Effector memory CD8-positive, alpha-beta T cell (primary cell): ENCODE measurements around the gene KDM1A.
"Not testable (repeated sequence)": the region's sequence is repeated elsewhere in the genome, so short reads cannot be mapped to it uniquely, and the experiment has no call there.

Experiments
- ATAC-seq: fragments of 150-1000 bp; cut with Tn5 transposase; replicated peaks from 2 replicates; pipeline ENCODE4 v1.10.0; 2021; ENCODE audit warnings: mild to moderate bottlenecking, moderate library complexity
- DNase-seq, 3 experiments: peaks; one replicate each; pipeline ENCODE4 v3.0.0; 2021
- H3K27ac Mint-ChIP-seq, 2 donors: one replicate each; pipeline ENCODE4 v1.8.0; 2022; ENCODE audit warnings: mild to moderate bottlenecking in 2 of 2, mixed read lengths in 2 of 2, moderate library complexity in 2 of 2
- H3K27me3 Mint-ChIP-seq, 2 donors: one replicate each; pipeline ENCODE4 v1.8.0; 2022; ENCODE audit warnings: mixed read lengths in 2 of 2
- H3K36me3 Mint-ChIP-seq: one replicate; pipeline ENCODE4 v1.8.0; 2022; ENCODE audit warnings: mild to moderate bottlenecking, moderate library complexity, mixed read lengths; ENCODE audit not compliant: insufficient read depth
- H3K4me1 Mint-ChIP-seq, 2 donors: one replicate each; pipeline ENCODE4 v1.8.0; 2022; ENCODE audit warnings: low read depth in 2 of 2, mixed read lengths in 2 of 2
- H3K4me3 Mint-ChIP-seq, 2 donors: one replicate each; pipeline ENCODE4 v1.8.0; 2022; ENCODE audit warnings: mild to moderate bottlenecking in 2 of 2, mixed read lengths in 2 of 2, moderate library complexity in 2 of 2
- H3K9me3 Mint-ChIP-seq, 2 donors: one replicate each; pipeline ENCODE4 v1.8.0; 2022; ENCODE audit warnings: mixed read lengths in 2 of 2
- total RNA-seq, 9 experiments: gene quantifications; one replicate each; lab custom pipeline; 2026; lab: John Stamatoyannopoulos, UW

The KDM1A gene
- 90.5 to 133 (median 112) reads per million in 9 experiments for total RNA-seq

DNA sequence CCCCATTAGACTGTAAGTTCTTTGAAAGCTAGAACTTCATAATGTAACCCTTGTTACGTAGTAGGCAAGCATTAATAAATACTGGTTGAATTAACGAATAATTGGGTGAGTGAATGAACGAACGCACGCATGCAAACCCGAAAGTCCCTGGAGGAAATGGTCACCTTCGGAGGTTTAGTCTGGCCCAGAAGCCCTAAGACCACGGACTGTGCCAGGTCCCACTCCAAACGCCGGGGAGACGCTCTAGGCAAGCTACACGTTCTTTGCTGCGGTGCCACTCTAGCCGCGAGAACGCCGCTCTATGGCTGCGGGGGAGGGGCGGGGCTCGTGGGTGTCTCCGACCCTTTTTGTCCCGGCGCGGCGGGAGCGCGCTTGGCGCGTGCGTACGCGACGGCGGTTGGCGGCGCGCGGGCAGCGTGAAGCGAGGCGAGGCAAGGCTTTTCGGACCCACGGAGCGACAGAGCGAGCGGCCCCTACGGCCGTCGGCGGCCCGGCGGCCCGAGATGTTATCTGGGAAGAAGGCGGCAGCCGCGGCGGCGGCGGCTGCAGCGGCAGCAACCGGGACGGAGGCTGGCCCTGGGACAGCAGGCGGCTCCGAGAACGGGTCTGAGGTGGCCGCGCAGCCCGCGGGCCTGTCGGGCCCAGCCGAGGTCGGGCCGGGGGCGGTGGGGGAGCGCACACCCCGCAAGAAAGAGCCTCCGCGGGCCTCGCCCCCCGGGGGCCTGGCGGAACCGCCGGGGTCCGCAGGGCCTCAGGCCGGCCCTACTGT, at the start of gene KDM1A:
Gene KDM1A (plus strand): TSS at position 375 of the 769 bp plus-strand sequence. CDS start 129 bp downstream, at position 504.
- DNase-seq (peak; percentile 89 to 94 (median 90)), ATAC-seq (peak; percentile 97)
- H3K27me3 Mint-ChIP-seq = no peaks in the 10 kb centered on the region
- peaks cover 31 to 52% of the 10 kb centered on the region in 2 donors for H3K4me1 Mint-ChIP-seq
- peak within 1 kb of the TSS; percentile 88 to 94 for H3K27ac Mint-ChIP-seq
- peaks cover 9% of the 10 kb centered on the region for H3K36me3 Mint-ChIP-seq
- H3K4me3 Mint-ChIP-seq = peak within 1 kb of the TSS; percentile 91 to 93
- no peaks in the 10 kb centered on the region for H3K9me3 Mint-ChIP-seq

DNA sequence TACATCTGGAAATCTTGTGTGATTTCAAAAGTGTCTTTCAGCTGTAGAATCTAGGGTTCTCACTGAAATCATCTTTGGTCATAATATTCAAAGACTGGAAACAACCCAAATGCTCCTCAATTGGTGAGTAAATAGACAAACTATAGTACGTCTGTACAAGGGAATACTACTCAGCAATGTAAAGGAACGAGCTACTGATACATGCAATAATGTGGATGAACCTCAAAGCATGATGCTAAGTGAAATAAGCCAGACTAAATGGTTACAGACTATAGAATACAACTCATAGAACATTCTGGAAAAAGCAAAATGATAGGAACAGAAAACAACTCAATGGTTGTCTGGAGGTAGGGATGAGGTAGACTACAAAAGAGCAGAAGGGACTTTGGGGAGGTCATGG, 49.2 kb upstream of the KDM1A start:
- no peak for ATAC-seq
- H3K27ac Mint-ChIP-seq = no peak overlapping the region
- H3K9me3 Mint-ChIP-seq = peaks cover 3 to 10% of the 10 kb centered on the region in 2 donors
- H3K36me3 Mint-ChIP-seq = no peaks in the 10 kb centered on the region
- H3K4me3 Mint-ChIP-seq = no peak overlapping the region
- no peak for DNase-seq
- peaks cover 64 to 78% of the 10 kb centered on the region in 2 donors for H3K27me3 Mint-ChIP-seq
- H3K4me1 Mint-ChIP-seq = no peaks in the 10 kb centered on the region

DNA sequence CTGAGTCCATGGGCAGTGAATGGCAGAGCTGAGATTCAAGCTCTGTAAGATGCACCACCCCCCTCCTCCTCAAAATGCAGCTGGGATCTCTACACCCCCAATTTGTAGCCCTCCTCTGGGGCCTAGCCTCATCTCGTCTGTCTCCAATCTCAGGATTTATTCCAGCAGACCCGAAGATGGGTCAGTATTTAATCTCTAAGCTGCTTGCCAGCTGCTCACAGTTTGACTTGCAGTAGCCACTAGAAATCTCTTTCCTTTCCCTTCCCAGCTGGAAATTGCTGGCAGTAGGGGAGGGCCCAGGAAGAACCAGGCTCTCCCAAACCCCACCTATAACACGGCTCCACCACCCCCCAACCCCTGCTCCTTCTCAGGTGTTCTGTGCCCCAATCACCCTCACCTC, 48.1 kb upstream of the KDM1A start:
- peaks cover 74 to 86% of the 10 kb centered on the region in 2 donors for H3K27me3 Mint-ChIP-seq
- no peaks in the 10 kb centered on the region for H3K4me1 Mint-ChIP-seq
- no peak overlapping the region for H3K4me3 Mint-ChIP-seq
- no peaks in the 10 kb centered on the region for H3K36me3 Mint-ChIP-seq
- ATAC-seq = no peak
- peaks cover 3 to 7% of the 10 kb centered on the region in 2 donors for H3K9me3 Mint-ChIP-seq
- no peak overlapping the region for H3K27ac Mint-ChIP-seq
- no peak for DNase-seq

DNA sequence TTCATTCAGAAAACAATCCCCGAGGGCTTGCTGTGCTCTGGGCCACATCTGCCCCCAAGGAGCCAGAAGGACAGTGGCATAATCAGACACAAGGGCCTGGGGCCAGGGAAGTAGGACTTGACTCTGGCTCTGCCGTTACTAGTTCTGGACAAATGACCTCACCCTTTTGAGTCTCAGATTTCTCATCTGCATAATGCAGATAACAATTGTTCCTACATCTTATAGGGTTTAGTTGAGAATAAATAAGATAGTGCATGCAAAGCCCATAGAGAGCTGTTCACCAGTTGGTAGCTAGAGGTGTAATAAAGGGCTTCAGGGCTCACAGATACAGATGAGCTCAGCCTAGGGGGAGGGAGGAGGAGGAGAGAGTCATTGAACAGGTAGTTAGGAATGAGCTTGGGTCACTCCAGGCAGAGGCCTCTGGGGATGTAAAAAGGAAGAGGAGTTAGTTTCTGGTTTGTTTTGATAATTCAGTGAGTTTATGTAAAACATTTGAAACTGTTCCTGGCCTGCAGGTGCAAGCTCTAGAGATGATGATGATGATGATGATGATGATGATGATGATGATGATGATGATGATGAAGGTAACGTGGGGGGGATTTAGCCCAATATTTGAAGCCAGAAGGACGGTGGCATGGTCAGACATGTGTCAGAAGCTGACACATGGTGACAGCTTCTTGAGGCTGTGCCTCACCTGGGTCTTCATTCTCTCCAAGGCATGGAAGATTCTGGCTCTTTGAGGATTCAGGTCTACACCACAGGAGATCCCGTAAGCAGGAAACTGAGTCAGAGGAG, 47.5 kb upstream of the KDM1A start:
- Mint-ChIP-seq H3K4me3 (no peak overlapping the region), H3K27me3 (peaks cover 74 to 86% of the 10 kb centered on the region in 2 donors), H3K4me1 (peaks cover 0 to 3% of the 10 kb centered on the region in 2 donors), H3K27ac (no peak overlapping the region), H3K36me3 (no peaks in the 10 kb centered on the region), H3K9me3 (peaks cover 0 to under 1% of the 10 kb centered on the region in 2 donors)
- ATAC-seq (no peak), DNase-seq (no peak)

DNA sequence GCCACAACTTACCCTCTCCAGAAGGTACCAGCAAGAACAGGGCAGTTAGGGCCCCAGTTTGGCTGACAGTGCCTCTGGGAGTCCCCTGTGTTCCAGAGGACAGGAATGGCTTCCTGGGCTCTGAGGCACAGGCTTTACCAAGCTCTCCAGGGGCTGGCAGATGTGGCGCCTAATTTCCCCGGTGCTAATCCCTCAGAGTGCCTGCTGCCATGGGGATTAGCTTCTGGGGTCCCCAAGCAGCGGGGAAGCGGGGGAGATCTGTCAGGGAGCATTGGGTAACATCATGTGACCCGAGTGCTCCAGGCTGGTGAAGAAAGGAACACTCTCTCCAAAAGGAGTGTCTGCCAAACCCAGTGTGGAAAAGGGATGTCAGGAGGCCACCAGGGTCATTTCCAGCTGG, 46.5 kb upstream of the KDM1A start, which contains the start of gene LACTBL1:
Gene LACTBL1 (minus strand): TSS at position 107 of the 400 bp plus-strand sequence. CDS start 550 bp downstream, outside the sequence.
- H3K36me3 Mint-ChIP-seq = no peaks in the 10 kb centered on the region
- no peak for DNase-seq
- peaks cover 0 to 3% of the 10 kb centered on the region in 2 donors for H3K4me1 Mint-ChIP-seq
- no peak for ATAC-seq
- no peak within 1 kb of the TSS for H3K4me3 Mint-ChIP-seq
- H3K27me3 Mint-ChIP-seq = peaks cover 72 to 87% of the 10 kb centered on the region in 2 donors
- H3K27ac Mint-ChIP-seq = no peak within 1 kb of the TSS
- no peaks in the 10 kb centered on the region for H3K9me3 Mint-ChIP-seq

DNA sequence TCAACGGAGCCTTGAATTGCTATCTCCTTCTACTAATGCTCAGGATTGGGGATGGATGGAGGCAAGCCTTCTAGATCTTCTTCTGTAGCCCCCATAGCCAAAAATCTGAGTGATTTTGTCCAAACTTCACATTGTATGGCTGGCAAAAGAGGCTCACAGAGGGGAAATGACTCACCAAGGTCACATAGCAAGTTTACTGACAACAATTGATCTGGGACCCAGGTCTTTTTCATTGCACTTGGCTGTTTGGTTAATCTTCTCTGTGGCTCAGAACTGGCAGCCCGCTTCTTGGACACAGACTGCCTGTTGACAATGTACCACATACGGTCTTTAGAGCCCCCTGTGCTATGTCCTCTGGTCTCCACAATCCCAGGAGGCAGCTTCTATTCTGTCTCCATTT, 43.6 kb upstream of the KDM1A start:
- no peaks in the 10 kb centered on the region for H3K36me3 Mint-ChIP-seq
- ATAC-seq = no peak
- H3K27ac Mint-ChIP-seq = no peak overlapping the region
- H3K27me3 Mint-ChIP-seq = peaks cover 42 to 67% of the 10 kb centered on the region in 2 donors
- no peaks in the 10 kb centered on the region for H3K9me3 Mint-ChIP-seq
- peaks cover 0 to 3% of the 10 kb centered on the region in 2 donors for H3K4me1 Mint-ChIP-seq
- H3K4me3 Mint-ChIP-seq = no peak overlapping the region
- DNase-seq = no peak

DNA sequence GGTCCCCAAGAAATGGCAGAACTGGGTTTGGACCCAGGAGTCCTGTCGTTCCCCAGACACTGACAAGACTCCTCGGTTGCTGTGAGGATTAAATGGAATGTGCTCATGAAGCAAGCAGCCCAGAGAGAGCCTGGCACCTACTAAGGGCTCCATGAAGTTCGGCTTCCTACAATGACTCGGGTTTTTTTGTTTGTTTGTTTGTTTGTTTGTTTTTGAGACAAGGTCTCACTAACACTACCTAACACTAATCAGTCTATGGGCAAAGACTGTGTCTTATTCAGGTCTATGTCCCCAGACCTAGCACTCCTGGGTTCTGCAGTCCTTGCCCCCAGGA, 43.2 kb upstream of the KDM1A start:
- no peaks in the 10 kb centered on the region for H3K9me3 Mint-ChIP-seq
- DNase-seq = no peak
- peaks cover 38 to 63% of the 10 kb centered on the region in 2 donors for H3K27me3 Mint-ChIP-seq
- no peak overlapping the region for H3K4me3 Mint-ChIP-seq
- H3K4me1 Mint-ChIP-seq = peaks cover 0 to 3% of the 10 kb centered on the region in 2 donors
- H3K27ac Mint-ChIP-seq = no peak overlapping the region
- no peaks in the 10 kb centered on the region for H3K36me3 Mint-ChIP-seq
- no peak for ATAC-seq

DNA sequence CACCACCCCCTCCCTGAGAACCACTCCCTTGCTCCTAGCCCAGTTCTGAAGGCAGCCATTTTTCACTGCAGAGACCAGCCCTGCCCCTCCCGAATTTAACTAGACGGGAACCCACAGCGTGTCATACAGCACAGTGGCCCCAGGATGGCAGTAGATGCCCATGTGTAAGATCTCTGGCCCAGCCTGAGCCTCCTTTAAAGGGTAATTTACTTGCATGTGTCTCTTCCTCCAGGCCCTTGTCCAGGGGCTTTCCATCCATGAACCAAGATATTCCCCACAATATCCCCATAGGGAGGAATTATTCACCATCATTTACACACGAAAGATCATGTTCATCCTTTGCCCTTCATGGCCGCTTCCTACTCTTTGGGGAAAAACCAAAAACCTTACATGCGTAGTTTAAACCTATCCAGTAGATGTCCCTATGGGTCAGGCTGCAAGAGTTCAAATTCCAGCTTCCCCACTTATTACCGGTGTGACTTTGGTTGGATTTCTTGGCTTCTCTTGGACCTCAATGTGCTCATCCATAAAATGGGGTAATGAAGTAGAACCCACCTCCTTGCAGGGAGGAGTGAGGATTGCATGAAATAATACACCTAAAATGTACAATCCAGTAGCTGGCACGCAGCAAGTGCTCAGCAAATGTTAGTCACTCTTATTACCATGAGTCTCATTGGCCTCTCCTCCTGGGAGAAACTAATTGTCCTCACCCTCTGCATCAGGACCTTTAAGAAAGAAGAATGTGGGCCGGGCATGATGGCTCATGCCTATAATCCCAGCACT, 42.6 kb upstream of the KDM1A start:
- H3K27ac Mint-ChIP-seq = peak overlapping the region in 1 of 2 donors; percentile 32
- H3K27me3 Mint-ChIP-seq = peaks cover 33 to 58% of the 10 kb centered on the region in 2 donors
- peak; percentile 80 for ATAC-seq

DNA sequence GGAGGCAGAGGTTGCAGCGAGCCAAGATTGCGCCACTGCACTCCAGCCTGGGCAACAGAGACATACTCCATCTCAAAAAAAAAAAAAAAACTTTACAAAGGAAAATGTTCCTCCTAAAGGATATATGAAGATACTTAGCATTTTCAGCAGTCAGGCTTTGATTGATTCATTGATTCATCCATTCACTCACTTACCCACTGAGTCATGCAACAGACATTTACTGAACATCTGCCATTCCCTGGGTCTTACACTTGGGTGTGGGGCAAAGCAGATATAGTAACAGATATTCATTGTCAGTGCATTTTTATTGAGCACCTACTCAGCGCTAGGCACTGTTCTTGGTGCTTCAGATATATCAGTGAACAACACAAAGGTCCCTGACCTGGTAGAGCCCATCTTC, 41.0 kb upstream of the KDM1A start:
- Mint-ChIP-seq H3K4me1 (peaks cover 0 to 3% of the 10 kb centered on the region in 2 donors), H3K9me3 (no peaks in the 10 kb centered on the region), H3K27me3 (peaks cover 31 to 42% of the 10 kb centered on the region in 2 donors), H3K36me3 (no peaks in the 10 kb centered on the region), H3K4me3 (no peak overlapping the region), H3K27ac (no peak overlapping the region)
- DNase-seq (no peak), ATAC-seq (no peak)

More for the DNA sequence above, 42.6 kb upstream of the KDM1A start:
- peak; percentile 30 to 55 (median 37) for DNase-seq
- Mint-ChIP-seq H3K4me3 (no peak overlapping the region), H3K4me1 (peaks cover 0 to 3% of the 10 kb centered on the region in 2 donors), H3K9me3 (no peaks in the 10 kb centered on the region), H3K36me3 (no peaks in the 10 kb centered on the region)

DNA sequence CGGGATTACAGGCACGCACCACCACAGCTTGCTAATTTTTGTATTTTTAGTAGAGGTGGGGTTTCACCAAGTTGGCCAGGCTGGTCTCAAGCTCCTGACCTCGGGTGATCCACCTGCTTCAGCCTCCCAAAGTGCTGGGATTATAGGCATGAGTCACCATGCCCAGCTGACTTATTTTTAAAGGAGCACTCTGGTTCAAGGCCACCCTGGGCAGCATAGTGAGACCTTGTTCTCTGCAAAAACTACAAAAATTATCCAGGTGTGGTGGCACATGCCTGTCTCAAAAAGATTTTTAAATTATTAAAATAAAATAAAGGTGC, 38.8 kb upstream of the KDM1A start:
- peaks cover 19 to 36% of the 10 kb centered on the region in 2 donors for H3K27me3 Mint-ChIP-seq
- H3K27ac Mint-ChIP-seq, DNase-seq, ATAC-seq, H3K9me3 Mint-ChIP-seq, H3K4me3 Mint-ChIP-seq, H3K36me3 Mint-ChIP-seq, H3K4me1 Mint-ChIP-seq: not testable (repeated sequence)

DNA sequence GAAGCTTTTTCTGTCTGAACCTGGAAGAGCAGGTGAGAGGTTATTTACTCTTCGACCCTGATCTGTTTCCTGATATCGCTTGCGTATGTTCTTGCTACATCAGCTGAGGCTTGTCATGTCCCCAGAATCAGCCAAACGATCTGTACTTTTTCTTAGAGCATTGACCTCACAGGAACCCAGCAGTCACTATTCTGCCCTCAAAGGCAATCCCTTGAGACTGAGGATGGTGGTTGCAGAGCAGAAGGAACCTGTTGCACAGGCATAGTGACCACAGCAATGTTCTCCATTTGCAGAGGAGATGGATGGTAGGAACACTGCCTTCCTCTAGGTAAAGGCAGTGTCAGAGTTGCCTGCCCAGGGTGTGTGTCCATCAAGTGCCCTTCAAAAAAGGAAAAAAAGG, 35.3 kb upstream of the KDM1A start:
- Mint-ChIP-seq H3K36me3 (no peaks in the 10 kb centered on the region), H3K27ac (no peak overlapping the region), H3K27me3 (peaks cover 18 to 38% of the 10 kb centered on the region in 2 donors), H3K4me3 (no peak overlapping the region), H3K4me1 (no peaks in the 10 kb centered on the region), H3K9me3 (no peaks in the 10 kb centered on the region)
- DNase-seq (no peak), ATAC-seq (no peak)

DNA sequence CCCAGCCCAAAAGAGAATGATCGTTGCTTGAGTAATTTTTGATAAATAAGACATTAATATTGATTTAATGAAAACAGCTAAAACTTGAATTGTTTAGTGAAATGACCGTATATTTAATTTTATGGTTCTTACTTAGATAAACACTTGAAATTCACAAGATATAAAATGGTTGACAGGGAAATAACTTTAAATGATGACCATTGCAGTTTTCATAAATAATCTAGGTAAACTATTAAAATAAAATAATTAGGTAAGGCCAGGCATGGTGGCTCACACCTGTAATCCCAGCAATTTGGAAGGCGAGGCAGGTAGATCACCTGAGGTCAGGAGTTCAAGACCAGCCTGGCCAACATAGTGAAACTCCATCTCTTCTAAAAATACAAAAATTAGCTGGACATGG, 26.9 kb upstream of the KDM1A start:
- peaks cover 0 to 29% of the 10 kb centered on the region in 2 donors for H3K27me3 Mint-ChIP-seq
- not testable (repeated sequence) for ATAC-seq, H3K36me3 Mint-ChIP-seq, H3K9me3 Mint-ChIP-seq, H3K4me3 Mint-ChIP-seq, H3K27ac Mint-ChIP-seq, H3K4me1 Mint-ChIP-seq, DNase-seq

DNA sequence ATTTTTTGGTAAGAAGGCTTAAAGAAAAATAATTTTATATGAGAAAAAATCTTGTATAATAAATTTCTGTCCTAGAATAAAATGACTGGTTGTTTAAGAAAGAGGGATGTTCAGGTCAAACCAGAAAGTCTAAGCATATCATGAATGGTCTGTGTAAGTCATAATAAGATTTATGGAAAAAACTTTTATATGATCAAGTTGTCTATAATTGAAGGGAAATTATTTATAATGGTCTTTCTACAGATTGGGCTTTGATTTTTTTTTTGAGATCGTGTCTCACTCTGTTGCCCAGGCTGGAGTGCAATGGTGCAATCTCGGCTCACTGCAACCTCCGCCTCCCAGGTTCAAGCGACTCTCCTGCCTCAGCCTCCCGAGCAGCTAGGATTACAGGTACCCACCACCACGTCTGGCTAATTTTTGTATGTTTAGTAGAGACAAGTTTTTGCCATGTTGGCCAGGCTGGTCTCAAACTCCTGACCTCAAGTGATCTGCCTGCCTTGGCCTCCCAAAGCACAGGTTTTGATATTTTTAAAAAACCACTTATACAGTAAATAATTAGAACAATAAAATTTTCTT, 26.0 kb upstream of the KDM1A start:
- H3K9me3 Mint-ChIP-seq, H3K4me3 Mint-ChIP-seq, H3K36me3 Mint-ChIP-seq, H3K27ac Mint-ChIP-seq, DNase-seq, ATAC-seq, H3K4me1 Mint-ChIP-seq: not testable (repeated sequence)
- peaks cover 0 to 28% of the 10 kb centered on the region in 2 donors for H3K27me3 Mint-ChIP-seq
